Activated T-helper 1 cell treated with Interleukin-2 at 50 U/mL for 16 hours (primary cell): ENCODE measurements around the gene UFSP2.

Experiments used
- DNase-seq: peaks from one replicate; pipeline ENCODE4 v3.0.0-alpha.2; 2020; ENCODE audit warnings: low read depth

Gene UFSP2

DNA sequence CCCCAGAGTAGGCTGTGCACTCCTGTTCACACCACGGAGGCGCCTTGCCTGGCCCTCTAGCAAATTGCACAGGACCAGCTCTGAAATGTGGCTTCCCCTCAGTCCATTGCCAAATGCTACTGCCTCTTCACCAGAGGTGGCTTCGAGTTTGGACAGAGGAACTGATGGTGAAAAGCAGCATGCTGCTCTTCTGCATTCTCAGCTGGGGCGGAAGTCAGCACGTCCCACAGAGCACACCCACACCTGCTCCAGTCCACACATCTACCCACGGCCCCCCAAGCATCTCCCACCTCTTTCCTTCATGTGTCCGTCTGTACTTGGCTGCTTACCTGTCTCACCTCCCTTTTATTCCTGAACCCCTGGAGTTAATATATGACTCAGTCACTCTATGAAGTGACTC is 73.6 kb downstream of the UFSP2 start:
- no peak for DNase-seq

DNA sequence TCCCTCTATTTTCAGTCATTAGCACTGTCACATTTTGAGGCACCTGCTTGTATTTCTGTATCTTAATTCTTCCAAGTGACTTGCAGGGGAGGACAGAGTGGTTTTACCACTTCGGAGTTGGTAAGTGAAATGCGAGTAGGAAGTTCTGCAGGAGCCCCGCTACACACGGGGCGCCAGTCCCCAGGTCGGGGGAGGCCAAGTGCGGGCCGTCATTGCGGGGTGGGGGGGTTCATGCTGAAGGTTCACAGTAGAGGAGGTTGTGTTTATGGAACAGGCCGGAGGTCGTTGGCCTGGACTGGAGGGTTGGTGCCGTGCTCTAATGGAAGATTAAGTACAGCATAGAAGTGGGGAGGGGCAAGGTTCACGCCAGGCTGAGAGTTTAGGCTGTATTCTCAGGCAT is 74.1 kb downstream of the UFSP2 start:
- no peak for DNase-seq
